ENCODE measurements around the gene ARHGEF39.
"Not testable (repeated sequence)": the region's sequence is repeated elsewhere in the genome, so short reads cannot be mapped to it uniquely, and the experiment has no call there.

ARHGEF39 gene

GRCh38 chr9:35627575-35627974 lies 37.4 kb downstream of the ARHGEF39 start:
- FAIRE-seq: no peak

DNA sequence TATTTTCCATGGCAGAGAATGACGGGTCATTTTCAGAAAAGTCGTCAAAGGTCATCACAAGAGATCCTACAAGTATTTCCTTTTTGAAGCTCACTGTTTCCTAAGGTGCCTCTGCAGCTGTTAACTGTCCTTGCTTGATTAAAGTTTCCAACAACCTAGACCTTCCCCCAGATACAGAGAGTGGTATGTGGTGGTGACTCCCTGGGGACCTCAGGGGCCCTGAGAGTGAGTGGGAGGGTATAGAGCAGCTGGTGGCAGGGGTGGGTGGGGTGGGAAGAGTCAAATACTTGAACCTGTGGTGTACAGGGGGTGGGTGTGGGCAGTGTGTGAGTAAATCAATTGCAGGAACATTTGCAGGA lies 45.2 kb downstream of the ARHGEF39 start:
- no peak for FAIRE-seq
- no peak for DNase-seq (ENCODE audit: low spot score)

More at GRCh38 chr9:35627575-35627974, 37.4 kb downstream of the ARHGEF39 start:
- no peak for DNase-seq (ENCODE audit: low spot score)

DNA sequence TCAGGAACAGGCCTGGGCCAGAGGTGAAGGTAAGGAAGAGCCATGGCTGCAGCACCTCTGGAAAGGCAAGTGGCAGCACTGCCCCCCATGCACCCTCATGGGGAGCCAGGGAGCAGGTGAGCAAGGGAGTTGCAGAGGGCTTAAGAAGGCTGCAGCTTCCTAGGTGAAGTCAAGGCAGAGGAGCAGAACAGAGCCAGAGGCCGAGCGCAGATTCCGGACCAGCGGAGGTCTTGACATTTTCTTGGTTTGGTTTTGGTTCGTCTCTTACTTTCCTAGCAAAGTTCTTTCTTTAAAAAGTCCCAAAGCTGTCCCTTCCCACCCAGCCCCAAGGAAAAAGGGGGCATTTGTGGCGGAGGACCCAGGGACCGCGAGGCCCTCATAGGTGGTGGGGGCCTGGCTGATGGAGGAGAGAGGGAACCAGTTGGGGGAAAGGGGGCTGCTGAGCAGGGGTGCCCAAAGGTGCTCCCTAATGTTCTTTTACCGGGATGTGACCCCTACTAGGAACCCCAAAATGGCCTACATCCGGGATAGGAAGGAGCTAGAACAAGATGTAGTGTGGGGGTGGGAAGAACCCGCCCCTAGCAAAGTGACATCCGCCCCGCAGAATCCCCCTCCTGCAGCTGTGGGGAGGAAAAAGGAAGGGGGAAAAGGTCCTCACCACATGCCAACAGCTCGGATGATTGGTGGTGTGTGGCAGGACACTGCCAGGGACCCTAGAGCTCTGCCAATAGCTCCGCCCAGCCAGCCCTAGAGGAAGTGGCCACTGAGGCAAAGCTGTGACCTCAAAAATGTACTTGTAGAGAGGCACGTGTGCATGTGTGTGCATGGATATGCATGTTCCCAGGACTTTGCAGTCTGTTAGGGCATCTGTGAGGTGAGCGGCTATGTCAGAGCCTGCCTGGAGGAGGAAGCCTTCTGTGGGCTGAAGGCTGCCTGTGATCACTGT lies 45.9 kb downstream of the ARHGEF39 start:
- DNase-seq (ENCODE audit: low spot score) (no peak), FAIRE-seq (no peak)

DNA sequence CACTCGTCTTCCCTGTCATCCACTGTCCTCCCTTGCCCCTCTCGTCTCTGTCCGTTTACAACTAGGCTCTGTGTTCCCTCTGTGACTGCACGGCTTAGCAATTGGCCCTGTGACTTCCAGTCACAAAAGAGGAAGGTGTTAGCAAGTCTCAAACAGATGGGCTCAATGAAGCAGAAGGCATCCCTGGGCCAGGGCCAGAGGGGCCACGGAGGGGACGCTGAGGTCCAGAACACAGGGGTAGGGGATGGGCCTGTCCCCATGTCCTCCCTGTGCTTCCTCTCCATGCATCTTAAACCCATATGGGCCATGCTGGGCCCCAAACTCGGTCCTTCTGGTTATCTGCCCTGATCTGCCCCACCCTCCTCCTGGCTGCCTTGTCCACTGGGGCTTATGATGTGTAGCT lies 46.7 kb downstream of the ARHGEF39 start, which contains the start of gene CD72:
TSS of gene CD72 (minus strand) at position 89 of the 403 bp plus-strand sequence. CDS start 110 bp downstream, outside the sequence.
- FAIRE-seq (no peak), DNase-seq (ENCODE audit: low spot score) (no peak)

- DNase-seq (ENCODE audit: low spot score) (no peak), FAIRE-seq (no peak)
These were observed 47.4 kb downstream of the ARHGEF39 start for GRCh38 chr9:35617548-35617947.

DNA sequence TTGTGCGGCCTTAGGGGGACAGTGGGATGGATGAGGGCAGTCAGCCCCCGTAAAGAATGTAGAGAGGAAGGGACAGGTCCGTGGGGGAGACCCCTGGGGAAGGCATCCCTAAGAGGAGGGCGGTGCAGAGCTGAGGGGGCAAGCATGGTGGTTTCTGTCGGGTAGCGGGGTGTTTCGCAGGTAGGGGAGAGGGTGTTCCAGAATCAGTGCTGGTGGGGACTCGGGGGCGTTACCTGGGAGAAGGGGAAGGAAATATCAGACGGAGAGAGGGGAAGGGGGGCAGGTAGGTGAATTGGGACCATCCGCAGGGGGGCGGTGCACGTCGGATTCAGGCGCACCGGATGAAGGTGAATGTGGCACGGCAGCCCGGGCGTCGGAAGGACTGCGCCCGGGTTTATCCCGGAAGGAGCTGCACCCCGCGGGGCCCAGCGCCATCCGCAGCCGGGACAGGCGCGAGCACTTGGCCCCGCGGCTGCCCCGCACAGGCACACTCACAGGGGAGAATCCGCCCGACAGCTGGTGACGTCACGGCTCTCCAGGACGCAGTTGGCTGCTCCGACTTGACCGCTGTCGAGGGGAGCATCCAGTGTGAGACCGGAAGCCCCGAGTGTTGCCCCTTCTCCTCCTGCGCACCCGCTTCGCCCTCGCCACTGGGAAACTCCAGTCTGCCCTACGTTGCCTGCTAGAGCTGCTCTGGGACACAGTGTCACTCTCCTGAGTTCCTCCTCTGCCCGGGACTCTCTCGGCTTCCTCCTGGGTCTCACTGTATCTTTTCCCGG lies 48.1 kb downstream of the ARHGEF39 start:
- FAIRE-seq (no peak), DNase-seq (ENCODE audit: low spot score) (no peak)

DNA sequence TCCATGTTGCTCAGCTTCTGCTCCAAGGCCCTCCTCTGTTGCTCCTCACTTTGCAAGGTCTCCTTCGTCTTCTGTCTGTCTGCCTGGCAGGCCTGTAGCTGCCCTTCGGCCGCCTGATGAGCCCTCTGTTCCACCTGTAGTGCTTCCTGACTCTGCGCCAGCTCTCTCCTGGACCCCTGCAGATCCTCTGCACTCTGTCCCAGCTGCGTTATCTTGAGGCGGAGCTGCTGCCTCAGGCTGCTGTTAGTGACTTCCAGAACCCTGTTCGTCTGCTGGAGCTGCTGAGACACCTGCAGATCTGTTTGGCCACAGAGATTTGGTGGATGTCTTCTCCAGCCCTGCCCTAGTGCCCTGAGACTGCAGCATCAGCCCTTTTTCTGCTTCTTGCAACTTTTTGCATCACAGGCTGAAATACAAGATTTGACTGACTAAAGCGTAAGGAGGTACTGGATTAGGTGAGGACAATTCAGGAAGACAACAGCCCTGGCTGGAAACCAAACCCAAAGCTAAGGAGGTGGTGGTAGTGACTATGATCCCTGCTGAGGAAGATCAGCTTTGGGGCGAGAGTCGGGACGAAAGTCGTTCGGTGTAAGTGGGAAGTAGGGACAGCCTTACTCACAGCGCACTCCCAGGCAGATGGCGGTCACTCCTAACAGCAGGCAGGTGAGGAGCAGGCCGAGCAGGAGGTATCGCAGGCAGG lies 48.9 kb downstream of the ARHGEF39 start:
- DNase-seq (ENCODE audit: low spot score): no peak
- FAIRE-seq: no peak

GRCh38 chr9:35612843-35613242 lies 52.2 kb downstream of the ARHGEF39 start:
- DNase-seq (ENCODE audit: low spot score): no peak
- FAIRE-seq: peak; percentile 44

- FAIRE-seq; DNase-seq (ENCODE audit: low spot score): not testable (repeated sequence)
These were observed 52.9 kb downstream of the ARHGEF39 start for GRCh38 chr9:35612066-35612465.

GRCh38 chr9:35611230-35611797 lies 53.7 kb downstream of the ARHGEF39 start:
- FAIRE-seq (peak; percentile 44), DNase-seq (ENCODE audit: low spot score) (peak; percentile 58)

DNA sequence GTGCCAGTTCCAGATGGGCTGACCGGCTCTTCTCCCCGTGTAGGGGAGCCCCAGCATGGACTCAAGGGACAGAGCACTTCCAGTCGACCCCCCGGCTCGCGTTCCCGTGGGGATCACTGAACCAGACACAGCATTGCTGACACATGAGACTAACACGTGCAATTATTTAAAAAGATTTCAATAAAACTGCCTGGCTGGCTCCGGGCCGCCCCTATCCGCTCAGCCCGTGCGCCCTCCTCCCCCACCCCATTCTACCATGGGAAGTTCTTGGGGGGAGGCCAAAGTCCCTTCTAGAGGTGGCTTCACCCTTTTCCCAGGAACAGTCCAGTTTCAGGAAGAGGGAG lies 55.2 kb downstream of the ARHGEF39 start:
- DNase-seq (ENCODE audit: low spot score): no peak
- no peak for FAIRE-seq

Measured in urothelium cell line (cell line).